ENCODE measurements around the gene COL8A1. TPM values are rescaled to one million over a fixed set of nuclear protein-coding genes. Genes with fewer than 3 reads are reported as not detected.

COL8A1 gene
- total RNA-seq, 2 experiments from 2014 or later, result 0.10 to 0.13 TPM

GRCh38 chr3:99686955-99687612 is 48.7 kb downstream of the COL8A1 start:
- ChIA-PET POLR2A (no interaction called here), CTCF (interaction anchor here (0.6 to 1.2 kb wide), 7 partner anchors 8 to 870 kb away, joined by 3 to 4 read pairs (median 3); no protein-coding TSS in a partner anchor)
- no peaks in the 10 kb centered on the region for H3K36me3 Mint-ChIP-seq (ENCODE audit: low read depth)
- DNase-seq, result peak; percentile 51
- no peak overlapping the region for H3K4me3 Mint-ChIP-seq
- H3K4me1 Mint-ChIP-seq, result no peaks in the 10 kb centered on the region
- peaks cover 9% of the 10 kb centered on the region for H3K27me3 Mint-ChIP-seq
- H3K9me3 Mint-ChIP-seq, result no peaks in the 10 kb centered on the region
- no peak overlapping the region for H3K27ac Mint-ChIP-seq

- no peak for DNase-seq
- POLR2A ChIA-PET, result no interaction called here
- Mint-ChIP-seq H3K9me3 (no peaks in the 10 kb centered on the region), H3K27me3 (peaks cover 10% of the 10 kb centered on the region), H3K27ac (no peak overlapping the region), H3K36me3 (ENCODE audit: low read depth) (no peaks in the 10 kb centered on the region), H3K4me3 (no peak overlapping the region), H3K4me1 (no peaks in the 10 kb centered on the region)
- CTCF ChIA-PET, result no interaction called here
These were observed 52.5 kb downstream of the COL8A1 start for GRCh38 chr3:99690761-99691369.

- DNase-seq, result no peak
- Mint-ChIP-seq H3K36me3 (ENCODE audit: low read depth) (no peaks in the 10 kb centered on the region), H3K27ac (no peak overlapping the region), H3K4me1 (no peaks in the 10 kb centered on the region), H3K4me3 (no peak overlapping the region), H3K9me3 (no peaks in the 10 kb centered on the region), H3K27me3 (peaks cover 6% of the 10 kb centered on the region)
- ChIA-PET POLR2A (no interaction called here), CTCF (no interaction called here)
These were observed 55.2 kb downstream of the COL8A1 start for GRCh38 chr3:99693636-99694035.

GRCh38 chr3:99696497-99696896 is 58.1 kb downstream of the COL8A1 start:
- Mint-ChIP-seq H3K36me3 (ENCODE audit: low read depth) (no peaks in the 10 kb centered on the region), H3K4me1 (no peaks in the 10 kb centered on the region), H3K9me3 (no peaks in the 10 kb centered on the region), H3K4me3 (no peak overlapping the region), H3K27me3 (peaks cover 4% of the 10 kb centered on the region), H3K27ac (no peak overlapping the region)
- ChIA-PET CTCF (no interaction called here), POLR2A (no interaction called here)
- DNase-seq, result no peak

GRCh38 chr3:99697250-99697649 is 58.9 kb downstream of the COL8A1 start:
- POLR2A ChIA-PET, result no interaction called here
- DNase-seq, result no peak
- CTCF ChIA-PET, result interaction anchor here (1.0 kb wide), 1 partner anchor 10 kb away, joined by 3 read pairs; no protein-coding TSS in a partner anchor
- Mint-ChIP-seq H3K4me1 (no peaks in the 10 kb centered on the region), H3K27ac (no peak overlapping the region), H3K4me3 (no peak overlapping the region), H3K27me3 (peaks cover 2% of the 10 kb centered on the region), H3K9me3 (no peaks in the 10 kb centered on the region), H3K36me3 (ENCODE audit: low read depth) (no peaks in the 10 kb centered on the region)

GRCh38 chr3:99698932-99699331 is 60.5 kb downstream of the COL8A1 start:
- no peaks in the 10 kb centered on the region for H3K4me1 Mint-ChIP-seq

GRCh38 chr3:99699841-99700240 is 61.4 kb downstream of the COL8A1 start:
- H3K9me3 Mint-ChIP-seq, result no peaks in the 10 kb centered on the region
- H3K36me3 Mint-ChIP-seq (ENCODE audit: low read depth), result no peaks in the 10 kb centered on the region
- ChIA-PET POLR2A (no interaction called here), CTCF (interaction anchor here (1.5 kb wide), 1 partner anchor 12 kb away, joined by 3 read pairs; no protein-coding TSS in a partner anchor)
- no peak for DNase-seq
- H3K27me3 Mint-ChIP-seq, result peaks cover 2% of the 10 kb centered on the region
- no peak overlapping the region for H3K27ac Mint-ChIP-seq
- H3K4me3 Mint-ChIP-seq, result no peak overlapping the region
- H3K4me1 Mint-ChIP-seq, result no peaks in the 10 kb centered on the region

More at GRCh38 chr3:99698932-99699331, 60.5 kb downstream of the COL8A1 start:
- POLR2A ChIA-PET, result no interaction called here
- H3K27me3 Mint-ChIP-seq, result peaks cover 2% of the 10 kb centered on the region
- no peak for DNase-seq
- no peaks in the 10 kb centered on the region for H3K36me3 Mint-ChIP-seq (ENCODE audit: low read depth)
- H3K4me3 Mint-ChIP-seq, result no peak overlapping the region
- no peak overlapping the region for H3K27ac Mint-ChIP-seq
- no peaks in the 10 kb centered on the region for H3K9me3 Mint-ChIP-seq
- CTCF ChIA-PET, result interaction anchor here (1.5 kb wide), 1 partner anchor 11 kb away, joined by 3 read pairs; no protein-coding TSS in a partner anchor

GRCh38 chr3:99700631-99701268 is 62.4 kb downstream of the COL8A1 start:
- H3K36me3 Mint-ChIP-seq (ENCODE audit: low read depth), result no peaks in the 10 kb centered on the region
- H3K27me3 Mint-ChIP-seq, result no peaks in the 10 kb centered on the region
- DNase-seq, result no peak
- H3K27ac Mint-ChIP-seq, result no peak overlapping the region
- no peaks in the 10 kb centered on the region for H3K4me1 Mint-ChIP-seq
- H3K9me3 Mint-ChIP-seq, result no peaks in the 10 kb centered on the region
- ChIA-PET POLR2A (no interaction called here), CTCF (interaction anchor here (1.5 kb wide), 1 partner anchor 13 kb away, joined by 3 read pairs; no protein-coding TSS in a partner anchor)
- no peak overlapping the region for H3K4me3 Mint-ChIP-seq

GRCh38 chr3:99702953-99703943 is 64.9 kb downstream of the COL8A1 start:
- H3K27me3 Mint-ChIP-seq, result no peaks in the 10 kb centered on the region
- H3K4me1 Mint-ChIP-seq, result no peaks in the 10 kb centered on the region
- H3K4me3 Mint-ChIP-seq, result no peak overlapping the region
- no peaks in the 10 kb centered on the region for H3K36me3 Mint-ChIP-seq (ENCODE audit: low read depth)
- POLR2A ChIA-PET, result no interaction called here
- no peak for DNase-seq
- H3K9me3 Mint-ChIP-seq, result no peaks in the 10 kb centered on the region
- H3K27ac Mint-ChIP-seq, result no peak overlapping the region
- CTCF ChIA-PET, result no interaction called here

GRCh38 chr3:99704417-99704816 is 66.0 kb downstream of the COL8A1 start:
- CTCF ChIA-PET, result no interaction called here

GRCh38 chr3:99706410-99706809 is 68.0 kb downstream of the COL8A1 start:
- Mint-ChIP-seq H3K27ac (no peak overlapping the region), H3K4me3 (no peak overlapping the region), H3K4me1 (no peaks in the 10 kb centered on the region), H3K9me3 (no peaks in the 10 kb centered on the region), H3K36me3 (ENCODE audit: low read depth) (no peaks in the 10 kb centered on the region), H3K27me3 (peaks cover 1% of the 10 kb centered on the region)
- CTCF ChIA-PET, result no interaction called here
- no peak for DNase-seq
- POLR2A ChIA-PET, result no interaction called here

More at GRCh38 chr3:99704417-99704816, 66.0 kb downstream of the COL8A1 start:
- Mint-ChIP-seq H3K4me3 (no peak overlapping the region), H3K36me3 (ENCODE audit: low read depth) (no peaks in the 10 kb centered on the region), H3K9me3 (no peaks in the 10 kb centered on the region), H3K27ac (no peak overlapping the region), H3K4me1 (no peaks in the 10 kb centered on the region), H3K27me3 (no peaks in the 10 kb centered on the region)
- POLR2A ChIA-PET, result no interaction called here
- DNase-seq, result no peak

GRCh38 chr3:99708207-99708745 is 69.9 kb downstream of the COL8A1 start:
- no peaks in the 10 kb centered on the region for H3K36me3 Mint-ChIP-seq (ENCODE audit: low read depth)
- H3K27me3 Mint-ChIP-seq, result peaks cover 5% of the 10 kb centered on the region
- H3K4me1 Mint-ChIP-seq, result no peaks in the 10 kb centered on the region
- no peak overlapping the region for H3K27ac Mint-ChIP-seq
- POLR2A ChIA-PET, result no interaction called here
- CTCF ChIA-PET, result interaction anchor here (1.1 kb wide), 1 partner anchor 10 kb away, joined by 3 read pairs; no protein-coding TSS in a partner anchor
- H3K9me3 Mint-ChIP-seq, result no peaks in the 10 kb centered on the region
- no peak for DNase-seq
- no peak overlapping the region for H3K4me3 Mint-ChIP-seq
